Measurements from ENCODE around the gene CACNA2D3. TPM values are rescaled to one million over a fixed set of nuclear protein-coding genes. Genes with fewer than 3 reads are reported as not detected.

CACNA2D3 gene
- total and polyA plus RNA-seq, 4 donors, result 0.06 to 0.37 (median 0.08) TPM; not detected in 1

GRCh38 chr3:54506603-54507002, 384.3 kb downstream of the CACNA2D3 start (continued):
- TF ChIP-seq, protein P1, sequence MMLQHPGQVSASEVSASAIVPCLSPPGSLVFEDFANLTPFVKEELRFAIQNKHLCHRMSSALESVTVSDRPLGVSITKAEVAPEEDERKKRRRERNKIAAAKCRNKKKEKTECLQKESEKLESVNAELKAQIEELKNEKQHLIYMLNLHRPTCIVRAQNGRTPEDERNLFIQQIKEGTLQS (IDR thresholded peaks at IDR 0.05), result no peak

- peaks cover 0 to 4% (median 1%) of the 10 kb centered on the region in 4 donors for H3K27me3 ChIP-seq (ENCODE audit: control insufficient read depth in 4 of 4, insufficient read depth in 4 of 4, low read length in 3 of 4)
- H3K9me3 ChIP-seq (ENCODE audit: control insufficient read depth in 4 of 4, low read length in 3 of 4), result no peaks in the 10 kb centered on the region
- H3K9ac ChIP-seq (ENCODE audit: low read depth in 1 of 2, low read length in 2 of 2), result no peak overlapping the region
- TF ChIP-seq FOXA2 (IDR thresholded peaks at IDR 0.05) (no peak), MAX (IDR thresholded peaks at IDR 0.05) (no peak), GABPA (IDR thresholded peaks at IDR 0.05 in 1 of 2, conservative IDR thresholded peaks at IDR 0.05 in 1 of 2) (no peak), JUND (IDR thresholded peaks at IDR 0.05) (no peak), NR2F2 (IDR thresholded peaks at IDR 0.05) (no peak), YY1 (IDR thresholded peaks at IDR 0.05) (no peak), HNF4A (conservative IDR thresholded peaks at IDR 0.05) (no peak)
- no peaks in the 10 kb centered on the region for H3K4me1 ChIP-seq (ENCODE audit: control insufficient read depth in 4 of 4, insufficient read depth in 4 of 4, low read length in 3 of 4)
- DNase-seq (ENCODE audit: low spot score), result no peak
- WGBS, result 42% methylated on average over 1 of the region's 1 CpG
- H3K27ac ChIP-seq (ENCODE audit: low read depth in 1 of 2, low read length in 2 of 2), result no peak overlapping the region
- H3K36me3 ChIP-seq (ENCODE audit: control insufficient read depth in 4 of 4, insufficient read depth in 3 of 4, low read depth in 1 of 4, low read length in 3 of 4), result no peaks in the 10 kb centered on the region
- H3K4me3 ChIP-seq (ENCODE audit: low read depth in 1 of 3, low read length in 3 of 3), result no peak overlapping the region
Observed at GRCh38 chr3:54507876-54508460, 385.6 kb downstream of the CACNA2D3 start.

GRCh38 chr3:54510506-54510905, 388.2 kb downstream of the CACNA2D3 start:
- Histone ChIP-seq H3K27ac (ENCODE audit: low read depth in 1 of 2, low read length in 2 of 2) (no peak overlapping the region), H3K4me1 (ENCODE audit: control insufficient read depth in 4 of 4, insufficient read depth in 4 of 4, low read length in 3 of 4) (no peaks in the 10 kb centered on the region), H3K9me3 (ENCODE audit: control insufficient read depth in 4 of 4, low read length in 3 of 4) (no peaks in the 10 kb centered on the region), H3K4me3 (ENCODE audit: low read depth in 1 of 3, low read length in 3 of 3) (no peak overlapping the region), H3K9ac (ENCODE audit: low read depth in 1 of 2, low read length in 2 of 2) (no peak overlapping the region), H3K36me3 (ENCODE audit: control insufficient read depth in 4 of 4, insufficient read depth in 3 of 4, low read depth in 1 of 4, low read length in 3 of 4) (no peaks in the 10 kb centered on the region), H3K27me3 (ENCODE audit: control insufficient read depth in 4 of 4, insufficient read depth in 4 of 4, low read length in 3 of 4) (peaks cover 0 to 4% (median 1%) of the 10 kb centered on the region in 4 donors)
- WGBS, result 84% methylated on average over 2 of the region's 2 CpGs
- TF ChIP-seq GABPA (IDR thresholded peaks at IDR 0.05 in 1 of 2, conservative IDR thresholded peaks at IDR 0.05 in 1 of 2) (no peak), MAX (IDR thresholded peaks at IDR 0.05) (no peak), JUND (IDR thresholded peaks at IDR 0.05) (no peak), FOXA1 (IDR thresholded peaks at IDR 0.05) (no peak)
- DNase-seq (ENCODE audit: low spot score), result no peak

DNA sequence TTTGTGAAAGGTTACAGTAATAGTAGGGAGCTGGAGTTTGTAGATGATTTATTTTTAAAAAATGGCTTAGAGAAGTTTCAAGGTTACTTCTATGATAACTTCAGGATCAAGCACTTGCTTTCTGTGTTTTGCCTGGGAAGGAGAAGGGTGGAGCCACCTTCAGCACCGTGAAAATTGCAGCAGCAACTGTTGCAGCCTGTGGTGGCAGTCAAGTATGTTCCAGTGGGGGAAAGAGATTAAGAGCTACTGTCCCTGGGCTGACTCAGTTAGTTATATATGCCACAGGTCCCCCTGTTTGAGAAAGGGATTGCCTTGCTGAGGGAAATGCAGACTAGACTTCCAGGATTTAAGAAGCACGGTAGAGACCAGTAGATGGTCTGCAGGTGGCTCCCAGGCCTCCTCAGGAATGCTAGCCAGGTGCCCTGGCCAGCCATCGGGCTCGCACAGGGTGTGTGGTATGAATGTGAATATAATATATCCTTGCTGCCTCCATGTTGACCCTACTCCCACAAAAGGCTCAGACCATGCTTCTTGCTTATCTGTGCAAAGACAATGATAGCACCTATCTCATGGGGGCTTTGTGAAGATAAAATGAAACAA, 389.5 kb downstream of the CACNA2D3 start:
- H3K27ac ChIP-seq (ENCODE audit: low read depth in 1 of 2, low read length in 2 of 2), result no peak overlapping the region
- WGBS, result 76% methylated on average over 4 of the region's 4 CpGs
- peaks cover 0 to 4% (median 1%) of the 10 kb centered on the region in 4 donors for H3K27me3 ChIP-seq (ENCODE audit: control insufficient read depth in 4 of 4, insufficient read depth in 4 of 4, low read length in 3 of 4)
- no peak overlapping the region for H3K9ac ChIP-seq (ENCODE audit: low read depth in 1 of 2, low read length in 2 of 2)
- no peaks in the 10 kb centered on the region for H3K9me3 ChIP-seq (ENCODE audit: control insufficient read depth in 4 of 4, low read length in 3 of 4)
- H3K4me1 ChIP-seq (ENCODE audit: control insufficient read depth in 4 of 4, insufficient read depth in 4 of 4, low read length in 3 of 4), result no peaks in the 10 kb centered on the region
- DNase-seq (ENCODE audit: low spot score), result no peak
- no peak overlapping the region for H3K4me3 ChIP-seq (ENCODE audit: low read depth in 1 of 3, low read length in 3 of 3)
- H3K36me3 ChIP-seq (ENCODE audit: control insufficient read depth in 4 of 4, insufficient read depth in 3 of 4, low read depth in 1 of 4, low read length in 3 of 4), result no peaks in the 10 kb centered on the region
- TF ChIP-seq JUND (IDR thresholded peaks at IDR 0.05) (no peak), HNF4G (IDR thresholded peaks at IDR 0.05) (no peak), SP1 (IDR thresholded peaks at IDR 0.05) (no peak), YY1 (IDR thresholded peaks at IDR 0.05) (no peak), EGR1 (IDR thresholded peaks at IDR 0.05; ENCODE audit: low read depth in 2 of 2) (no peak), MAX (IDR thresholded peaks at IDR 0.05) (no peak), REST (IDR thresholded peaks at IDR 0.05) (no peak), GABPA (IDR thresholded peaks at IDR 0.05 in 1 of 2, conservative IDR thresholded peaks at IDR 0.05 in 1 of 2) (no peak), NR2F2 (IDR thresholded peaks at IDR 0.05) (no peak), FOXA1 (IDR thresholded peaks at IDR 0.05) (no peak), RAD21 (IDR thresholded peaks at IDR 0.05) (no peak), HNF4A (conservative IDR thresholded peaks at IDR 0.05) (no peak)
- TF ChIP-seq, protein P2, sequence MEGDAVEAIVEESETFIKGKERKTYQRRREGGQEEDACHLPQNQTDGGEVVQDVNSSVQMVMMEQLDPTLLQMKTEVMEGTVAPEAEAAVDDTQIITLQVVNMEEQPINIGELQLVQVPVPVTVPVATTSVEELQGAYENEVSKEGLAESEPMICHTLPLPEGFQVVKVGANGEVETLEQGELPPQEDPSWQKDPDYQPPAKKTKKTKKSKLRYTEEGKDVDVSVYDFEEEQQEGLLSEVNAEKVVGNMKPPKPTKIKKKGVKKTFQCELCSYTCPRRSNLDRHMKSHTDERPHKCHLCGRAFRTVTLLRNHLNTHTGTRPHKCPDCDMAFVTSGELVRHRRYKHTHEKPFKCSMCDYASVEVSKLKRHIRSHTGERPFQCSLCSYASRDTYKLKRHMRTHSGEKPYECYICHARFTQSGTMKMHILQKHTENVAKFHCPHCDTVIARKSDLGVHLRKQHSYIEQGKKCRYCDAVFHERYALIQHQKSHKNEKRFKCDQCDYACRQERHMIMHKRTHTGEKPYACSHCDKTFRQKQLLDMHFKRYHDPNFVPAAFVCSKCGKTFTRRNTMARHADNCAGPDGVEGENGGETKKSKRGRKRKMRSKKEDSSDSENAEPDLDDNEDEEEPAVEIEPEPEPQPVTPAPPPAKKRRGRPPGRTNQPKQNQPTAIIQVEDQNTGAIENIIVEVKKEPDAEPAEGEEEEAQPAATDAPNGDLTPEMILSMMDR (IDR thresholded peaks at IDR 0.05; ENCODE audit: low read depth, low read length, missing input control), result no peak
- TF ChIP-seq, protein P3, sequence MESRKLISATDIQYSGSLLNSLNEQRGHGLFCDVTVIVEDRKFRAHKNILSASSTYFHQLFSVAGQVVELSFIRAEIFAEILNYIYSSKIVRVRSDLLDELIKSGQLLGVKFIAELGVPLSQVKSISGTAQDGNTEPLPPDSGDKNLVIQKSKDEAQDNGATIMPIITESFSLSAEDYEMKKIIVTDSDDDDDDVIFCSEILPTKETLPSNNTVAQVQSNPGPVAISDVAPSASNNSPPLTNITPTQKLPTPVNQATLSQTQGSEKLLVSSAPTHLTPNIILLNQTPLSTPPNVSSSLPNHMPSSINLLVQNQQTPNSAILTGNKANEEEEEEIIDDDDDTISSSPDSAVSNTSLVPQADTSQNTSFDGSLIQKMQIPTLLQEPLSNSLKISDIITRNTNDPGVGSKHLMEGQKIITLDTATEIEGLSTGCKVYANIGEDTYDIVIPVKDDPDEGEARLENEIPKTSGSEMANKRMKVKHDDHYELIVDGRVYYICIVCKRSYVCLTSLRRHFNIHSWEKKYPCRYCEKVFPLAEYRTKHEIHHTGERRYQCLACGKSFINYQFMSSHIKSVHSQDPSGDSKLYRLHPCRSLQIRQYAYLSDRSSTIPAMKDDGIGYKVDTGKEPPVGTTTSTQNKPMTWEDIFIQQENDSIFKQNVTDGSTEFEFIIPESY (IDR thresholded peaks at IDR 0.05), result no peak
